GM12875 (cell line): ENCODE measurements around the gene MGAT1.

ENCODE experiments used
- H3K4me3 ChIP-seq: one replicate; pipeline ENCODE4 v1.5.1; 2011; ENCODE audit warnings: low read depth, low read length, control low read depth
- CTCF ChIP-seq: IDR thresholded peaks from 2 replicates; pipeline ENCODE4 v1.5.1; 2011; ENCODE audit warnings: low read depth, mild to moderate bottlenecking, control low read depth, inconsistent platforms, low read length, moderate library complexity, borderline replicate concordance; ENCODE audit not compliant: insufficient read depth

The MGAT1 gene

GRCh38 chr5:180844432-180844831 is 41.8 kb upstream of the MGAT1 start:
- H3K4me3 ChIP-seq: no peak overlapping the region
- no peak for TF ChIP-seq CTCF

GRCh38 chr5:180839935-180840334 is 37.3 kb upstream of the MGAT1 start:
- H3K4me3 ChIP-seq: no peak overlapping the region
- TF ChIP-seq CTCF: no peak

- no peak overlapping the region for H3K4me3 ChIP-seq
- no peak for TF ChIP-seq CTCF
Observed at GRCh38 chr5:180839227-180839626, 36.6 kb upstream of the MGAT1 start.

- no peak overlapping the region for H3K4me3 ChIP-seq
- TF ChIP-seq CTCF: no peak
Observed at GRCh38 chr5:180837478-180837877, 34.9 kb upstream of the MGAT1 start.

GRCh38 chr5:180832638-180833068 is 30.0 kb upstream of the MGAT1 start:
- TF ChIP-seq CTCF: no peak
- H3K4me3 ChIP-seq: peak overlapping the region; percentile 97

- H3K4me3 ChIP-seq: peak overlapping the region; percentile 97
- no peak for TF ChIP-seq CTCF
Observed at GRCh38 chr5:180831139-180832093, 28.8 kb upstream of the MGAT1 start.

GRCh38 chr5:180830253-180831138 is 27.9 kb upstream of the MGAT1 start:
- H3K4me3 ChIP-seq: peak overlapping the region; percentile 97
- no peak for TF ChIP-seq CTCF
